Panc1 (cell line): ENCODE measurements around the gene HEYL. TPM values are rescaled to one million over a fixed set of nuclear protein-coding genes. Genes with fewer than 3 reads are reported as not detected.

ENCODE experiments used
- ATAC-seq: fragments of 200-7000 bp; cut with Tn5 transposase; 2 replicates; pipeline ENCODE4 v1.9.1; 2020; ENCODE audit warnings: mild to moderate bottlenecking, moderate library complexity
- BruUV-seq: library from RNA; stranded (reverse); fragments of 400-500 nt; replicated peaks from 2 replicates; lab custom pipeline; 2021; lab: Mats Ljungman, UMichigan
- CTCF ChIA-PET: fragments of 300-600 bp; sonication (Branson Sonifier 250); formaldehyde crosslinking; loops from one replicate; lab custom pipeline; 2022; ENCODE audit warnings: antibody characterized with exemption; lab: Charles Lee
- POLR2A ChIA-PET: fragments of 300-600 bp; sonication (Branson Sonifier 250); formaldehyde crosslinking; loops from one replicate; lab custom pipeline; 2022; ENCODE audit warnings: antibody characterized with exemption; lab: Charles Lee
- DNase-seq: peaks from one replicate; pipeline ENCODE4 v3.0.0-alpha.2; 2010; ENCODE audit warnings: low read depth, low spot score
- H3K27ac ChIP-seq: 2 replicates; pipeline ENCODE4 v1.5.1; 2011; ENCODE audit warnings: mild to moderate bottlenecking, low read length, inconsistent platforms
- H3K27me3 ChIP-seq: fragments of 200-500 bp; sonication (Bioruptor generic); 2 replicates; pipeline ENCODE4 v1.6.0; 2014; ENCODE audit warnings: low read length, inconsistent platforms; ENCODE audit not compliant: control insufficient read depth, insufficient read depth
- H3K36me3 ChIP-seq: fragments of 200-500 bp; sonication (Bioruptor generic); 2 replicates; pipeline ENCODE4 v1.5.1; 2014; ENCODE audit warnings: inconsistent platforms, mild to moderate bottlenecking, low read length, moderate library complexity; ENCODE audit not compliant: control insufficient read depth, insufficient read depth
- H3K4me1 ChIP-seq: 2 replicates; pipeline ENCODE4 v1.5.1; 2011; ENCODE audit warnings: inconsistent platforms, mild to moderate bottlenecking, low read length, moderate library complexity; ENCODE audit not compliant: control insufficient read depth, insufficient read depth
- H3K4me3 ChIP-seq, 2 experiments: 2 replicates each; pipeline ENCODE4 v1.5.1; 2011 to 2012; ENCODE audit warnings: low read depth in 2 of 2, low read length in 2 of 2, mild to moderate bottlenecking in 2 of 2, inconsistent platforms in 1 of 2, moderate library complexity in 1 of 2
- H3K9me3 ChIP-seq: fragments of 200-500 bp; sonication (Bioruptor generic); 2 replicates; pipeline ENCODE4 v1.5.1; 2014; ENCODE audit warnings: low read depth, mild to moderate bottlenecking, inconsistent platforms, low read length, moderate library complexity; ENCODE audit not compliant: control insufficient read depth, insufficient read depth
- POLR2AphosphoS5 ChIP-seq: IDR thresholded peaks from 2 replicates; pipeline ENCODE4 v1.6.1; 2012; ENCODE audit warnings: mild to moderate bottlenecking, low read depth, low read length, moderate library complexity
- SIN3A ChIP-seq: IDR thresholded peaks from 2 replicates; pipeline ENCODE4 v1.6.1; 2012; ENCODE audit warnings: low read depth, mild to moderate bottlenecking, low read length, moderate library complexity, borderline replicate concordance; ENCODE audit not compliant: insufficient read depth
- TCF7L2 ChIP-seq: IDR thresholded peaks from 2 replicates; pipeline ENCODE4 v1.6.1; 2011; ENCODE audit warnings: mild to moderate bottlenecking, low read depth, low read length, inconsistent platforms
- in situ Hi-C: cut with HindIII; loops from 2 replicates; pipeline ENCODE4 v1.10.0; 2016; ENCODE audit warnings: low sequenced_read_pairs, low pct_unique_long_range_greater_than_20kb
- intact Hi-C: fragments of 100-400 bp; cut with micrococcal nuclease; formaldehyde crosslinking; loops from one replicate; pipeline ENCODE4 v1.10.0; 2022; ENCODE audit not compliant: unreplicated experiment
- total RNA-seq: library from RNA; stranded (reverse); gene quantifications from one replicate; pipeline ENCODE4 v1.2.1, GENCODE V29; 2021; ENCODE audit not compliant: unreplicated experiment
- TF ChIP-seq, protein P1 (sequence below): fragments of 450-650 bp; IDR thresholded peaks from 2 replicates; pipeline ENCODE4 v1.5.1; 2017; ENCODE audit warnings: mild to moderate bottlenecking
- TF ChIP-seq, protein P2 (sequence below), 2 experiments: IDR thresholded peaks; 2 replicates each; pipeline ENCODE4 v1.6.1; 2011 to 2012; ENCODE audit warnings: low read depth in 2 of 2, control low read depth in 1 of 2, low read length in 1 of 2, mild to moderate bottlenecking in 1 of 2, moderate library complexity in 1 of 2; ENCODE audit not compliant: insufficient read depth in 1 of 2

HEYL gene
- total RNA-seq, 1 experiment from 2014 or later: 2.3 TPM

DNA sequence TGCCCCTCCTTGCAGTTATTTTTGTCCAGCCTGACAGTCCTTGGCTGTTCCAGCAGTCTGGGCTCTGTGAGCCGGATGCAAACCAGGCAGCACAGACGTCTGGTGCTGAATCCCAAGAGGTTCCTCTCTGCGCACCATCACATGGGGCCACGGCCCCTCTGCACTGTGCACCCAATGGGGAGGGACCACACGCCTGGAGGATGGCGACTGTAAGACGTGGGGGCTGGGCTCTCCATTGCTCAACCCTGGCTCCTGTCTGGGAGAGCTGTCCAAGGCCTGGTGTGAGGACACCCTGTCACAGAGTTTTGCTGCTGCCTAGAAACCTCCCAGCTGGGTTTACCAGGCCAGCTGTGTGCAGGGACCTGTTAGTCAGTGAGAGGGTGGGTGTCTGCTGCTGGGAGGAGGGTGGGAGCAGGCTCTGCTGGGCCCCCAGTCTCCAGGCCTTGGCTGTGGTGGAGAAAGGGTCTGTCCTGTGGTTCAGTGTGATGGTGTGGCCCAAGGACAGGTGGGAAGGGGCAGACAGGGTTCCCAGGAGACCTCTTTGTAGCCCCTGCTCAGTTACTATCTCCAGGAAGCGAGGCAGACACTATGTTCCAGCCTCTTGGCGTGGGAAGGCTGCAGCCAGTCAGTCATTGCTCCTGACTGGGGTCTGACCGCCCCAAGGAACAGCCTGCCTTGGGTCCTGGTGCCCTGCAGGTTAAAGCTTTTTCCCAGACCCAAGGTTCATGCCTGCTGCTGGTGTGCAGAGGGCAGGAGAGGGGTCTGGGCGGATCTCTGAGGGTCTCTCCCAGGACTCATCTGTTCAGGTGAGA lies 13.8 kb downstream of the HEYL start:
- ChIA-PET POLR2A (no interaction called here), CTCF (no interaction called here)
- H3K4me3 ChIP-seq: no peak overlapping the region
- H3K4me1 ChIP-seq: no peaks in the 10 kb centered on the region
- TF ChIP-seq SIN3A (no peak), TCF7L2 (no peak)
- TF ChIP-seq, protein P1, sequence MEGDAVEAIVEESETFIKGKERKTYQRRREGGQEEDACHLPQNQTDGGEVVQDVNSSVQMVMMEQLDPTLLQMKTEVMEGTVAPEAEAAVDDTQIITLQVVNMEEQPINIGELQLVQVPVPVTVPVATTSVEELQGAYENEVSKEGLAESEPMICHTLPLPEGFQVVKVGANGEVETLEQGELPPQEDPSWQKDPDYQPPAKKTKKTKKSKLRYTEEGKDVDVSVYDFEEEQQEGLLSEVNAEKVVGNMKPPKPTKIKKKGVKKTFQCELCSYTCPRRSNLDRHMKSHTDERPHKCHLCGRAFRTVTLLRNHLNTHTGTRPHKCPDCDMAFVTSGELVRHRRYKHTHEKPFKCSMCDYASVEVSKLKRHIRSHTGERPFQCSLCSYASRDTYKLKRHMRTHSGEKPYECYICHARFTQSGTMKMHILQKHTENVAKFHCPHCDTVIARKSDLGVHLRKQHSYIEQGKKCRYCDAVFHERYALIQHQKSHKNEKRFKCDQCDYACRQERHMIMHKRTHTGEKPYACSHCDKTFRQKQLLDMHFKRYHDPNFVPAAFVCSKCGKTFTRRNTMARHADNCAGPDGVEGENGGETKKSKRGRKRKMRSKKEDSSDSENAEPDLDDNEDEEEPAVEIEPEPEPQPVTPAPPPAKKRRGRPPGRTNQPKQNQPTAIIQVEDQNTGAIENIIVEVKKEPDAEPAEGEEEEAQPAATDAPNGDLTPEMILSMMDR: no peak
- TF ChIP-seq, protein P2, sequence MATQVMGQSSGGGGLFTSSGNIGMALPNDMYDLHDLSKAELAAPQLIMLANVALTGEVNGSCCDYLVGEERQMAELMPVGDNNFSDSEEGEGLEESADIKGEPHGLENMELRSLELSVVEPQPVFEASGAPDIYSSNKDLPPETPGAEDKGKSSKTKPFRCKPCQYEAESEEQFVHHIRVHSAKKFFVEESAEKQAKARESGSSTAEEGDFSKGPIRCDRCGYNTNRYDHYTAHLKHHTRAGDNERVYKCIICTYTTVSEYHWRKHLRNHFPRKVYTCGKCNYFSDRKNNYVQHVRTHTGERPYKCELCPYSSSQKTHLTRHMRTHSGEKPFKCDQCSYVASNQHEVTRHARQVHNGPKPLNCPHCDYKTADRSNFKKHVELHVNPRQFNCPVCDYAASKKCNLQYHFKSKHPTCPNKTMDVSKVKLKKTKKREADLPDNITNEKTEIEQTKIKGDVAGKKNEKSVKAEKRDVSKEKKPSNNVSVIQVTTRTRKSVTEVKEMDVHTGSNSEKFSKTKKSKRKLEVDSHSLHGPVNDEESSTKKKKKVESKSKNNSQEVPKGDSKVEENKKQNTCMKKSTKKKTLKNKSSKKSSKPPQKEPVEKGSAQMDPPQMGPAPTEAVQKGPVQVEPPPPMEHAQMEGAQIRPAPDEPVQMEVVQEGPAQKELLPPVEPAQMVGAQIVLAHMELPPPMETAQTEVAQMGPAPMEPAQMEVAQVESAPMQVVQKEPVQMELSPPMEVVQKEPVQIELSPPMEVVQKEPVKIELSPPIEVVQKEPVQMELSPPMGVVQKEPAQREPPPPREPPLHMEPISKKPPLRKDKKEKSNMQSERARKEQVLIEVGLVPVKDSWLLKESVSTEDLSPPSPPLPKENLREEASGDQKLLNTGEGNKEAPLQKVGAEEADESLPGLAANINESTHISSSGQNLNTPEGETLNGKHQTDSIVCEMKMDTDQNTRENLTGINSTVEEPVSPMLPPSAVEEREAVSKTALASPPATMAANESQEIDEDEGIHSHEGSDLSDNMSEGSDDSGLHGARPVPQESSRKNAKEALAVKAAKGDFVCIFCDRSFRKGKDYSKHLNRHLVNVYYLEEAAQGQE (IDR thresholded peaks at IDR 0.05; ENCODE audit: insufficient read depth in 1 of 2, low read depth in 2 of 2, low read length in 1 of 2): 0 out of 4 replicates have a peak, but pooled peaks have one; percentile 17 to 37
- no TSS peak for BruUV-seq
- H3K9me3 ChIP-seq: no peaks in the 10 kb centered on the region
- no peak overlapping the region for H3K27ac ChIP-seq
- DNase-seq (no peak), ATAC-seq (peak; percentile 43; the same call in 1 of the 2 replicates)
- no peaks in the 10 kb centered on the region for H3K36me3 ChIP-seq
- H3K27me3 ChIP-seq: no peaks in the 10 kb centered on the region
- intact Hi-C loops: no loop called here
- in situ Hi-C loops: no loop called here

DNA sequence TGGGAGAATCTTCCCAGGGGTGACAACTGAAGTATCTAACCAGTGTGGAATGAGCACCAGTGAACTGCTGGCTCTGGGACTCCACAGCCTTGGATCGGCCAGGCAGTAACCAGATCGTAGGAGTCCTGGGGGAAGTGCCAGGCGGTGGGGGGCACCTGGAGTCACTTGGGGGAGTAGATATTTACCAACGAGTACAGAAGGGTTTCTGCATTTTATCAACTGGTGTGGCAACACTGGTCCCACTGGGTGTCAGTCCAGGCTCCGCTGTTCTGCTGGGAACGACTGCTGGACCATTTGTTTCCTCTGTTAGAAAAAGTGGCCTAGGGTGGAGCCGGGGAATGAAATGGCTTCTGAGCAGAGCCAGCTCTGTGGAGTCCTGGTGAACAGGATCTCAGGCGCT lies 14.4 kb downstream of the HEYL start:
- H3K36me3 ChIP-seq: no peaks in the 10 kb centered on the region
- no peaks in the 10 kb centered on the region for H3K4me1 ChIP-seq
- peak; percentile 27; the same call in 1 of the 2 replicates for ATAC-seq
- BruUV-seq: no TSS peak
- in situ Hi-C loops: no loop called here
- DNase-seq: no peak
- no peaks in the 10 kb centered on the region for H3K9me3 ChIP-seq
- no peak overlapping the region for H3K27ac ChIP-seq
- intact Hi-C loops: no loop called here
- no peak overlapping the region for H3K4me3 ChIP-seq
- CTCF ChIA-PET: no interaction called here
- TF ChIP-seq POLR2AphosphoS5: no peak
- TF ChIP-seq TCF7L2: no peak
- TF ChIP-seq SIN3A: no peak
- TF ChIP-seq, protein P2 (IDR thresholded peaks at IDR 0.05; ENCODE audit: insufficient read depth in 1 of 2, low read depth in 2 of 2, low read length in 1 of 2): no peak
- TF ChIP-seq, protein P1: no peak
- H3K27me3 ChIP-seq: no peaks in the 10 kb centered on the region
- POLR2A ChIA-PET: no interaction called here
